Tibial nerve (tissue), 4 donors: ENCODE results near the gene RLF.

ENCODE experiments used
- EP300 ChIP-seq, 2 donors: sonication (generic); formaldehyde crosslinking; IDR thresholded peaks; one replicate each; pipeline ENCODE4 v1.6.1; 2017; ENCODE audit warnings: antibody characterized with exemption in 2 of 2, mild to moderate bottlenecking in 1 of 2
- TF ChIP-seq, protein P1 (sequence below), 5 experiments: fragments of 200-600 bp in 3 of 5; fragments of 450-650 bp in 2 of 5; sonication (generic) in 3 of 5; IDR thresholded peaks; one replicate each; pipeline ENCODE4 v1.5.1; 2016 to 2019; ENCODE audit warnings: antibody characterized with exemption in 5 of 5, mild to moderate bottlenecking in 3 of 5, moderate library complexity in 2 of 5

DNA sequence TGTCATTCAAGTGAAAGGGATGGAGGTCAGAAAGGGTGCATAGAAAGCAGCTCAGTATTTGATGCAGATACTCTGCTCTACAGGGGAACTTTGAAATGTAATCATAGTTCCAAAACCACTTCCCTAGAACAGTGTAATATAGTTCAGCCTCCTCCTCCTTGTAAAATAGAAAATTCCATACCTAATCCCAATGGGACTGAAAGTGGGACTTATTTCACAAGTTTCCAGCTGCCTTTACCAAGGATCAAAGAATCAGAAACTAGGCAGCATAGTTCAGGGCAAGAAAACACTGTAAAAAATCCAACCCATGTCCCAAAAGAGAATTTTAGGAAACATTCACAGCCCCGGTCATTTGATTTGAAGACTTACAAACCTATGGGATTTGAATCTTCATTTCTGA lies 78.4 kb downstream of the RLF start:
- TF ChIP-seq, protein P1, sequence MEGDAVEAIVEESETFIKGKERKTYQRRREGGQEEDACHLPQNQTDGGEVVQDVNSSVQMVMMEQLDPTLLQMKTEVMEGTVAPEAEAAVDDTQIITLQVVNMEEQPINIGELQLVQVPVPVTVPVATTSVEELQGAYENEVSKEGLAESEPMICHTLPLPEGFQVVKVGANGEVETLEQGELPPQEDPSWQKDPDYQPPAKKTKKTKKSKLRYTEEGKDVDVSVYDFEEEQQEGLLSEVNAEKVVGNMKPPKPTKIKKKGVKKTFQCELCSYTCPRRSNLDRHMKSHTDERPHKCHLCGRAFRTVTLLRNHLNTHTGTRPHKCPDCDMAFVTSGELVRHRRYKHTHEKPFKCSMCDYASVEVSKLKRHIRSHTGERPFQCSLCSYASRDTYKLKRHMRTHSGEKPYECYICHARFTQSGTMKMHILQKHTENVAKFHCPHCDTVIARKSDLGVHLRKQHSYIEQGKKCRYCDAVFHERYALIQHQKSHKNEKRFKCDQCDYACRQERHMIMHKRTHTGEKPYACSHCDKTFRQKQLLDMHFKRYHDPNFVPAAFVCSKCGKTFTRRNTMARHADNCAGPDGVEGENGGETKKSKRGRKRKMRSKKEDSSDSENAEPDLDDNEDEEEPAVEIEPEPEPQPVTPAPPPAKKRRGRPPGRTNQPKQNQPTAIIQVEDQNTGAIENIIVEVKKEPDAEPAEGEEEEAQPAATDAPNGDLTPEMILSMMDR (IDR thresholded peaks at IDR 0.05) = no peak
- no peak for TF ChIP-seq EP300 (IDR thresholded peaks at IDR 0.05)
